Bone marrow (tissue), 2 donors: ENCODE measurements around the gene WBP11.

Experiments used
- DNase-seq, 2 donors: peaks; one replicate each; lab custom pipeline; 2025; lab: John Stamatoyannopoulos, UW

Gene WBP11

DNA sequence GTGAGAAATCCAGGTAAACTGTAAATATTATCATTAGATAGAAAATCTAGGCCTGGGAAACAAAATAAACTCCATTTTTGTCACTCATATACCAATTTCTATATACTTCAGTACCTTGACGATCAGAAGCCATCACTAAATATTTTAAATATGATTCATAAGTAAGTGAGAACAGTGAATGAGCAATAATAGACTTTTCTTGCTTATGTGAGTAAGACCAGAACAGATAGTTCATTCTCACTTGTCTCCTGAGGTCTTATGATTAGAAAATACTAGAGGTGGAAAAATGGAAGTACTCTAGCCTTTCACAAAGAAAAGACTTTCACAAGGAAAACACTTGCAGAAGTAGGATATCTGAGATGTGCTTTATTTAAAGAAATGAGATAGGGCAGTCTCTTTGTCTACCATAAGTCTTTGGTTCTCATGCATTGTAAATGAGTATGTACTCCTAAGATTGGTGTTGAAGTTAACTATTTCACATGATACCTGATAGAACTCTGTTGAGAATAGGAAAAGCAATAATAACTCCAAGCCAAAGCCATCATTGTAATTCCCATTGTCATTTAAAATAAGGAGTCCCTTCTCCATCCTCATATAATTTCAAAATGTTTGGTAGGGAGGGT is 20.8 kb upstream of the WBP11 start:
- no peak for DNase-seq

DNA sequence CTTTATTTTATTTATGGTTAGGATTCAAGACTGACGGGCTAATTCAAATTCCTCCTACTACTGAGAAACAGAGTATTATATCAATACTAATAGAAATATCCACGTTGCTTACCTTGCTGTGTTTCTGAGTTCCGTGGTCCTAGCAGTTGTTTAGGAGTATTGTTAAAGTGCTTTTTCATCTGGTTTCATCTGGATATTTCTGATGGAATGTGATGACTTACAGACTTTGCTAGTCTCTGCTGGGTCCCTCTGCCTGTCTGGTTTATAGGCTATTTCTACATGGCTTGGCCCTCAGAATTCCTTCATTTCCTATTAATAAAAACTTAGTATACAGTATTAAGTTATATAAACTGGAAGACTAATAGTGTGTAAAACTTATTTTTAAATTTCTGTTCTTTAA is 10.7 kb upstream of the WBP11 start, which contains the start of gene SMCO3:
Gene SMCO3 (minus strand): TSS at position 169 of the 400 bp plus-strand sequence. CDS start 7,502 bp downstream, outside the sequence.
- DNase-seq = no peak

DNA sequence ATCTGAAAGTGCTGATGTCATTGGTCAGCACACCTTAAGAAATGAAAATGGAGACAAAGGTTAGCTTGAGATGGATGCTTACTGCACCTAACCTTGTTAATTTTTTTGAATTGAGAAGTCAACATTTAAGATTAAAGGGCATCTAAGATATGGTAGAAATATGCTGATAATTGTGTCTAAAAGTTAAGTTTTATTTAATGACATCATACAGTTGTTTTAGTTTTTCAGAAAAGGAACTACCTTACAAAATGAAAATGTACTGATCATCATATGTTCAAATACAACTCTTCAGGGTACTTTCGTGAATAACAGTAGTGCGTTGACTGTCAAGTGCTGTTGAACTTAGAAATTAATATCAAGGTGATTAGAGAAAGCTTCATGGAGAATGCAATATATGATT is 8.2 kb upstream of the WBP11 start:
- no peak for DNase-seq

DNA sequence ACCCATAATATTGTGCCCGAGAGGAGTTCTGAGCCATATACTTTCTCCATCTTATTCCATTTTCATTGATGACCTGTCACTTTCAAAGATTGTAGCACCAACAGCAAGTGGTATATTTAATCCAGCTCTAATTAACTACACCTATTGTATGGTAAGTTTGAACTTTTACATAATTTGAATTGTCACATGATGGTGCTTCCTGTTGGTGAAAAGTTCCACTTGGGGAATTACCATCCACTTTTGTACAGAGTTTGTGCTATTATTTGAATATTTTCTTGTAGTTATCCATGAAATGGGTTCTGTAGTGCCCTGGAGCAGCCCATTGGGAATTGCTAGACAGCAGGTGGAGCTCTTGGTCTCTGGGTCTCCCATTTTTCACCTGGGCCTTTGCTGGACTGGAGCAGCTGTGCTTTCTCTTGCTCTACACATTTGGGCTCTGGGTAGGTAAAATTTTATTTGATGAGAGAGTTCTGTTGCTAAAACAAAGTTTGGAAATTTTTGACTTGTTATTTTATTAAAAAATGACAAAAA is 7.7 kb upstream of the WBP11 start:
- DNase-seq = no peak

DNA sequence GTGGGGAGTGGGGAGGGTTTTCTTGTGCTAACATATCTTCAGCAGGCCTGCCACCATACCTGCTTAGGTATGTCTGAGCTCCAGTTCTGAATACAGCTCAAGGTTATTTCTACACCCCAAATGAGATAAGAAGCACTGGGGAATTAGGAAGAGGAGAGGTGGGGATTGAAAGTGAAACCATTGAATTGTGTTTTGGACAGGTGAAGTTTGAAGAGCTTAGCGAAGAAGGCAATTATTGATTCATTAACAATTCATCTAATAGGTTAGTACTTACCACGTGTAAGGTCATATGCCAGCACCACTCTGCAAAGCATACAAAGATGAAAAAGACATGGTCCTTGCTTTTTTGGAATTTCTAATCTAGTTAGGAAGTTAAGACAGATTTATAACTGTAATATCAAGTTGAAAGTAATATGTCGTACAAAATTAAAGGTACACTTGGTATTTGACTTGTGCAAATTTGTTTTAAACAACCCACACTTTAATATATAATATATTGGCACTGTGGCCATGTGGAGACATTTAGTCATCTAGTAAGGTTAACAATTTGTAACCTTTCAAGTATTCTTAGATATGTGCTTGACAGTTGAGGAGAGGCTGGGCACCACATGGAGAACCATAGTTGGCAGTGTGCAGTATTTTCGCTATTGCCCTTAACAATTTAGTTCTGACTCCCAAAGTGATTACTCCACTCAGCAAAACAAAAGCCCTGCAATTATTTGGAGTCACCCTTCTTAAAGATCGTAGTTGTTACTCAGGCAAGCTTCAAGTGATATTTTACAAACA is 7.1 kb upstream of the WBP11 start:
- no peak for DNase-seq

DNA sequence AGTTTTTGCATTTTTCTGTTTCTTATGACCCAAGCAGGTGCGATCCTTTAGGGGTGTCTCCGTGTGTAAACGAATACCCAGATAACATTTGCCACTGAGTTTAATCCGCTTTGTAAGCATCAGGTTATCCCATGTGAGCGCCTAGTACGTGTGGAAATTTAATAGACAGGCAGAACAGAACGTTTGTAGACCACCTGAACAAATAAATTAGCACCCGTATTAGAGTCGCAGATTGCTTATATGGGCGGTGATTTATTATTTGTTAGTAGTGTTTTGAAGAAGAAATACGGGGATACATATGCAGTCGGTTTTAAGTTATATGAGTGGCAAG is 517 bp upstream of the WBP11 start:
- DNase-seq = no peak

DNA sequence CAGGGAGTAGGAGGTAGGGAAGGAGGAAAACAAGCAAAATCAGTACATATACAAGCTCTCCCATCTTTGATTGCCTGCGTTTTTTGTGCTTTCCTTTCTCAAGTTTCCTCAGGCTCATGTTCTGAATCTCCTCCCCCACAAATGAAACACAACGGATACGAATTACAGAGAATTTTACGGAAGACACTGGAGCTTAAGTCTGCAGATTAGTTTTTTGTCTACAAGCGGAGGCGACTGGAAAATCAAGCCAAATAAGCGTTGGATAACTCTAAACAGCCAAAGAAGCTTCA is 612 bp downstream of the WBP11 start:
- no peak for DNase-seq

DNA sequence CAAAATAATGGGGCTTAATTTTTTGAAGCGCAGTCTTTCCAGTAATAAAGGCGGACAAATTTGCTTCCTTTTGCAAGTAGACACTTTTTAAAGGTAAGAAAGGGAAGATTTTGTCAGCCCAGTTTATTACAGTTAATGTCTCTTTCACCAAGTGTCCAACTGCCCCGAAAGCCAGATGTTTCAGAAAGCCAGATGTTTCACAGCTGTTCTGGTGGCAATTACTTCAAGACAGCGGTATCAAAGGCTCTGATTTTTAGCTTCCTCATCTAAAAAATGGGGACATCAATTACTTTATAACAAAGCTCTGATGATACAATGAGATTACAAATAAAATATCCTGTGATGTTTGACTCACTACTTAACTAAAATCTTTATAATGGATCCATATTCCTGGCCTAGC is 1.0 kb downstream of the WBP11 start:
- DNase-seq = no peak

DNA sequence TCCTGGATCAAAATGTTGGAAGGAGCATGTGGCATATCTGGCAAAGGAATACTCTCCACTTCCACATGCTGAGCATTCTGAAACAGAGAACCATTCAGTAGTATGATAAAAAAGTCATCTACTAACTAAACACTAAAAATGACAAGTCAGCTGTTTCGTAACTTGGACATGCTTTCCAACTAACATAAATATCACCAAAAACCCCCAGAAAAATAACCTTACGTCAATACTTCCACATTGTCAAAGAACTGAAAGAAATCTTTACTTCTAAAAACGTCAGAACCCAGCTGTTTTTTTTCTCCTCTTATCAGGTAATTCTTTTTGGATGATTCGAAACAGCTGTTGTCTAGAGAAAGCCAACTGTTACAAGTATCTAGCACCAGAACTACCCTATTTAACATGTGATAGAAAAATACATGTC is 8.2 kb downstream of the WBP11 start:
- DNase-seq = no peak

DNA sequence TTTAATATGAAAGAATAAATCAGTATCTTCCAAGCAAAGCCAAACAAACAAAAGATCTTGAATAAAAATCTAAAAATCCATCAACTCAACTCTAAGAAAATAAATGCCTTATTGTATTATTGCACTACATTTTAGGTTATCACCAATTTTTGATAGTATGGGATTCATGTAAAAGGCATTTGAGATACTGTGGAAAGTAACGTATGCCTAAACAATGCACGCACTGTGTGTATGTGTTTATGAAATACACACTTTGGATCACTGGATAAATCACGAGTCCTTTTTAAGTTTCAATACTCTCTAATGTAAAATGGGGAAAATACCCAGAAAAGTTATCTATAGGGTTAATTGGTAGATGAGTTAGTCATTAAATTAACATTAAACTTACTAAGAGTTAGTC is 17.7 kb downstream of the WBP11 start:
- DNase-seq = no peak

DNA sequence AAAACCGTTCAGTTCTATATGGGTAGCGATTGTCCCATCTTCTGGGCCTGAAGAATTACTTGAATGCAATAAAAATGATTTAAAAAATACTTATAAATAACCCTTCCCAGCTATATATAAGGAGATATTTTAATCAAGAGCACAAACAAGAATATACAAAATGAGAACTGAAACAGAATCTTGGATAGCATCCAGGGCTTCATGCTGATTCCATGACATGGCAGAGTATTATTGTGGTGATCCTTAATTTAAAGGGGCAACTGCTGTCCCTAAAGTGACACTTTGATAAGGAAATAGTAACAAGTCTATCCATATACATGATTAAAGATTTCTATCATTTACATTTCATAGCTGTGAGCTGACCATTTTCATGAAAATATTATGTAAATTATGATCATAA is 18.8 kb downstream of the WBP11 start:
- DNase-seq = no peak

DNA sequence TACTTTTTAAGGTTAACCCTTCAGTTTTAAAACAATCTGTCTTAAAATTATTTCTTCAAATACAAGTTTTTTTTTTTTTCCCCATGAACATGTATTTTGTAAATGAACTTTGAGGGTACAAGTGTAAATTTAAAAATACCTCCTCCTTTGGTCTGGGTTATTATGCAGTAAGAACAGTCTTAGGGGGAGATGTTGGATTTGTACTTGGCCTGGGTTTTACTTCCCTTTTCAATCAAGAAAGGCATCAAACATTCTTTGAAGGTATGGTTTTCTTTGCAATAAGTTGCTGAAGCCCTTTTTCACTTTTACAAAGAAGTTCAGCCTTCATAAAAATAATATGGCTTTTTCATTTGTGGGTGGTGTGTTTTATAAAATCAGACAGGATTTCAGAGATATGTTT is 20.5 kb downstream of the WBP11 start:
- DNase-seq = no peak

DNA sequence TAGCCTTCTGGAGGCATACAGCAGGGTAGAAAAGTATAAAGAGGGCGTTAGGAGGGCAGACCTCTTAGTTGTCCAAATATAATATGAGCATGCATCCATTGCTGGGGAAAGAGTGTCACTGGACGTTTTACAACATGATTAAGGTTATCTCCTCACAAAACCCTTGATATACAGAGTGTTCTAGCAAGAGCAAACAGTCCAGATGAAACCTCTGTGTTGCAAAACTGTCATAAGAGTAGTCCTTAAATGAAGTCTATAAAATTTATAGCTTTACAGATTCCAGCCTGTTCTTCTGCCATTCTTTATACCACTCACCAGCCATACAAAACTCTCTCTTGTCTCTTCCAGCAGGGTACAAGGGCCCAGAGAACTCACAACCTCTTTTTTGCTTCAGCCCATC is 21.7 kb downstream of the WBP11 start:
- no peak for DNase-seq

DNA sequence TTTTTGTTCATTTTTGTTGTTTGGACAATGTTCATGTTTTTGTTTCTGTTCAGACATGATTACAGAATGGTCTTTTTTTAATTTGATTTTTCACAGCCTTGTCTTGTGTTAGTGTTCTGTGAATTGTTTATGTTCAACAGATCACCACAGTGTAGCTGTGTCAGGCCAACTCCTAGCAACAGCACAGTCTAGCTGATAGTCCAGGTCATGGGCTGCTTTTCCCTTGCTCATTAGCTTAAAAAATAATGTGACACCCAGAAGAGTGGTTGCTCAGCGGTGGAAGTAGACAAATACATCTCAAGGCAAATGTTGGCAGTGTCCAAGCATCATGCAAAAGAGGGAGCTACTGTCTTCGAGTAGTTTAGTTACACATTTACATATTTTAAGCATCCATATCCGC is 22.4 kb downstream of the WBP11 start:
- DNase-seq = no peak

DNA sequence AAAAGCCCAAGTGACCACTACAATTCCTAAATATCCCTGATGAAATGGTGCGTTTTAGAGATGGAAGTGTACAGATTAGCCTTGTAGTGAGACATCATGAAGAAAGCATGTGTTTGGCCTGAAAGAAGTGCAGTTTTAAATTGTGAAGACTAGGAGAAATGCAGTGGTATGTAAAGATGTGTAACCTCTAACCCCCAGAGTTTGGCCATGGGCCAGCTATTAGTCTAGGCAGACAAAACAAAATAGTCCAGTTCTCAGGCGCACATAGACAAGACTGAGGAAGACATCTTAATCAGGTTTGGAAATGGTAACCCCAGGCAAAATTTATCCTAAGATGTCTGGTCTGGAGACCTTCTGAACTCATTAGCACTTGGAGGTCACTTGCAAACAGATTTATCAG is 23.4 kb downstream of the WBP11 start:
- no peak for DNase-seq

DNA sequence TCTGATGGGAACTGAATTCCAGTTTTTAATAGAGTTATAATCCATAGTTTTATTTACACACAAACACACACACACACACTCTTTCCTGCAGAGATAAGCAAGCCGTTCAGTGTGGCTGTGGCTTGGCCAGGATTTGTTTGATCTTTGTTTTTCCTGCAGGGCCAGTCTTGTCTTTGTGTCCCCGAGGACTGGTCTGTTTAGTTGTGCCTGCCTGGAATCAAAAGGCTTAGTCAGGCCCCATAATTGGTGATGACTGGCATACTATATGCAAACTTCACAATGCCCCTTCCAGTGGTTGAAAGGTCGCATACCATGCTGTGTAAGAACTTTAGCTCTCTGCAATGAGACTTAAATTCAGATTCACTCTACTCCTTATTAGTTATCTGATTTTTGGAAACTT is 26.0 kb downstream of the WBP11 start:
- no peak for DNase-seq

DNA sequence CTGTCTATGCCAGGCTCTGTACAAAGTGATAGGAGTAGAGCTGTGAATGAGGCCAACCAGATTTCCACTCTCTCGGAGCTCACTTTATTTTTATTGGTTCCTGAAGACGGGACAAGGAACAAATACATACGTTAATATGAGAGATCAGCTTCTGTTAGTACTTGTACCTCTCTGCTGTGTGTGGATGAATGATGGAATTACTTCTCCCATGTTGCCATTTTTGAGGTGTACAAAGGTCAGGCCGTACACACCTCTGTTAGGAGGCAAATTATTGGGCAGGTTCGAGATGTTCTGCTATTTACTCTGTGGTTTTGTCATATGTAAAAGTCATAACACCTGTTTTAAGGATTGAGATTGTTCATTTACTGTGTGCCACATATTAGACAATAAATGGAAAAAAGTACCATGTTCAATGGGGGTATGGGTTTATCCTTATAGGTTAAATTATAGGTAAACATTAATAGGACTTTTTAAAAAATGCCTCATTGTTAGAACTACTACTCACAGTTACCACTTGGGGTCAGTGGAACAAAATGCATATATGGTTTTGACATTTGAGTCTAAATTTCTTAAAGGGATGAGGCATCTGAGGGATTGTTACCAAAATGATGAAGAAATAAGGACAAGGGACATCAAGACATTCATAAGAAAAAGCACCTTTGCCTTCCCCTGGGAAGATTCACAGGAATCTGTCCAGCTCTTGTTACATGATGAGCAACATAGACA is 26.9 kb downstream of the WBP11 start:
- no peak for DNase-seq

DNA sequence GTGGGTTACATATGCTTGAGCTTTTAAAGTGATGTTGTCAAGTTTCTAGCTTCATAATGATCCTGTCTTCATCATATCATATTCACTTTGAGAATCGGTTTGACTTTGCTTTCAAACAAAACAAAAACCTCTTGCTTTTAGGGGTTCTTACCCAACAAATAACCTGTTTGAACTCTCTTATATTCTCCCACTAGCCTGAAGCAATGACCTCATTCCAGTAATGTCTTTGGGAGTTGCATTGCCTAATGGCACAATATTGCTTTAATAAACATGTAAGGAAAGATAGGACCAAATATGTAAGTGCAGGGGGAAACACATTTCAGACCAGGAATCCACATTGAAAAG is 27.7 kb downstream of the WBP11 start:
- DNase-seq = no peak

DNA sequence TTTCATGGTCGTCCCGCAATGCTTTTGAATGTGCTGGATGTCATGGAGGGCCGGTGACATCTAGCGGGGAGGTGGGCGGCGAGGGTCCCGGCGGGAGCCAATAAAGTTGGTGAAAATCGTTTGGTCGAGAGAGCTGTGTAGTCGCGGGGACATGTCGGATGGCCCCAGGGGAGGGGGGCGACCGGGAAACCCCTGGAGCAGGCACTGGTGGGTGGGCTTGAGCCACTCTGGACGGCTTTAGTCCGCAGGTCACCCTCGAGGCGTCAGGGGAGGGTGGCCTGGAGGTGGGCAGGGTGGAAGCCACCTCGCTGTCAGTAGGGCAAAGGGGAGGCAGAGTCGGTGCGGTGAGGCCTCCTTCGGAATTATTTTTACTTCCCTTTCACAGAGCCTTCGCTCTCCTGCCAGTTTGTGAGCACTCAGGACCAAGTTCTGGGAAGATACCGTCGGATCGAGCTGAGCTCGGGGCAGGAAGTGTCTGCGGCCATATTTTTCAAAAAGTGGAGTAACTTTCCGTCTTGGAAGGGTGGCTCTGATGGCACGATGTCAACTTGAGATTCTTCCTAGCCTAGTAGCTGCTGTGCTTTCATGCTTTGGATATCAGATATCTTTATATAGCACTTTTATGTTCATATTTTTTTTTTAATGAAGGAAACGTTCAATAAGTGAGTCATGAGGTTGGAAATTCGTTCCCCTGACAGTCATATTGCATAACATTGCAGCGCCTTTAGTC is 28.2 kb downstream of the WBP11 start:
- peak; percentile 23 to 53 for DNase-seq

DNA sequence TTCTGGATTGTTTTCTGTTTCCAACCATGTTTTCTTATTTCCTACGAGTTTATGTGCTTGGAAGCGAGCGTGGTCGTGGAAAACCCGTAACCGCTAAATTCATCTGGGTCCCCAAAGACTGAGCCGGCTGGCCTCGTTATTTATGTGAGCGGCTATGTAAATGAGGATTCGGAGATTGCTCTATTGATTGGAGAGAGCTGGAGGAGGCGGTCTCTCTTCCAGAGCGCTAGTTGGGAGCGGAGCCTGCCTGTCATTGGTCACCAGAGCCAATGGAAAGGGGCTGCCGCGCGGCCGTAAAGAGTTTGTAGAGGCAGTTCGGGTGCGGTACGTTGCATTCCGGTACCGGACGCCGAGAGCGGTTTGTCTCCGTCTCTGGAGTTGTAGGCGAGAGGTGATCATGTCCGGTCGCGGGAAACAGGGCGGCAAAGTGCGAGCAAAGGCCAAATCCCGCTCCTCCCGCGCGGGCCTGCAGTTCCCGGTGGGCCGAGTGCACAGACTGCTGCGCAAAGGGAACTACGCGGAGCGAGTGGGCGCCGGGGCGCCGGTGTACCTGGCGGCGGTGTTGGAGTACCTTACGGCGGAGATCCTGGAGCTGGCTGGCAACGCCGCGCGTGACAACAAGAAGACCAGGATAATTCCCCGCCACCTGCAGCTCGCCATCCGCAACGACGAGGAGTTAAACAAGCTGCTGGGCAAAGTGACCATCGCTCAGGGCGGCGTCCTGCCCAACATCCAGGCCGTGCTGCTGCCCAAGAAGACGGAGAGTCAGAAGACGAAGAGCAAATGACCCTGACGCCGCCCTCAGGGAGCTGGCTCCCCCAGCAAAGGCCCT is 29.0 kb downstream of the WBP11 start:
- DNase-seq = peak; percentile 58 to 91

DNA sequence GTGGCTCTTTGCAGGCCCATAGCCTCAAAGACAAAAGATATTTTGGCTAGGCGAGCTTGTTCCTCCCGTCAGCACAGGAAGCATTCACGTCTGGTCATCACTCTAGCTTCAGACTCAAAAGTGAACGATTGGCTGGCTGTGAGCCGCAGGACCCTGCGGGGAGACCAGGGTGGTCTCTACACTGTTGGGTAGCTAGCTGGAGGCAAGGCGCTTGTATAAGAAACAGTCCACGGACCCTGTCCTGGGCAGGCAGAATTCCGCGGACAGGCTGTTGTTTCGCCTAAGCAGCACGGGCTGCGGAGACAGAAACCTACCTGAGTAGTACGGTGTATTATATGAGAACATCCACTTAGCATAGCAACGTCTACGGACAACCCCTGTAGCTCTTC is 29.6 kb downstream of the WBP11 start:
- no peak for DNase-seq

DNA sequence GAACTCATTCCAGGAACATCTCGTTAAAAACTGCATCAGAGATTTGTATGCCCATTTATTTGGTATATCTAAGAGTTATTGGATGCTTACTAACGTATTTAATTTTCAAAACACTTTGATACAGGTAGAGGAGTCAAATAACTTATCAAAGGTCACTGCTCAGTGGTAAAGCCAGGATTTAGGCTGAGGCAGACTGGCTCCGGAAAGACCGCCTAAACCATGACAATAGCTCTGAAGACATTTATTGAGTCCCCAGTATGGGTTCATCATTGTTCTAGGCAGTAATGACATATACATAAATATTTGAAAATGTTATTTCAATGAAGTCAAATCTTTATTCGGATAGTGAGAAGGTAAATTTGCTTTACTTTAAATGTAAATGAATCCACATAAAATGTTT is 30.3 kb downstream of the WBP11 start:
- DNase-seq = no peak
